K562 (cell line): ENCODE results near the gene SAMD4A. TPM values are rescaled to one million over a fixed set of nuclear protein-coding genes. Genes with fewer than 3 reads are reported as not detected.

Experiments used
- ATAC-seq: fragments of 200-7000 bp; cut with Tn5 transposase; 3 replicates; pipeline ENCODE4 v1.9.1; 2020; ENCODE audit warnings: moderate library complexity
- BruUV-seq: library from RNA; stranded (reverse); fragments of 400-500 nt; replicated peaks from 2 replicates; lab custom pipeline; 2021; lab: Mats Ljungman, UMichigan
- CTCF ChIA-PET: fragments of 300-600 bp; formaldehyde crosslinking; extraction: SDS; loops from one replicate; lab custom pipeline; 2021; ENCODE audit warnings: low intra/inter-chr PET ratio; lab: Yijun Ruan, JAX
- POLR2A ChIA-PET: fragments of 300-600, 350-650 bp; sonication (Branson Sonifier 250); formaldehyde crosslinking; extraction: SDS; loops from one replicate; lab custom pipeline; 2021; ENCODE audit warnings: antibody characterized with exemption, inconsistent platforms; lab: Yijun Ruan, JAX
- DNase-seq, 4 experiments: peaks; one replicate each; pipeline versions ENCODE4 v3.0.0 to v3.0.0-alpha.2; 2011 to 2018; ENCODE audit warnings: low spot score in 3 of 4, mixed read lengths in 3 of 4; ENCODE audit errors: extremely low read depth in 1 of 4
- FAIRE-seq: peaks from 2 replicates; lab custom pipeline; 2011; peaks lifted over from hg19 to GRCh38; lab: Jason Lieb, UNC
- H2AFZ ChIP-seq: 2 replicates; pipeline ENCODE4 v1.6.0; 2011; ENCODE audit warnings: low read depth, low read length, control low read depth, inconsistent platforms
- H3K27ac ChIP-seq: fragments of 200-600 bp; 3 replicates; pipeline ENCODE4 v1.8.0; 2011; ENCODE audit warnings: low read depth, mild to moderate bottlenecking, control low read depth, inconsistent platforms, low read length, moderate library complexity, mixed read lengths; ENCODE audit errors: extremely low read depth
- H3K27me3 ChIP-seq, 2 experiments: fragments of 300-600 bp in 1 of 2; 2 replicates in 1 of 2; 3 replicates in 1 of 2; pipeline versions ENCODE4 v1.6.0 to v1.8.0; 2011; ENCODE audit warnings: inconsistent platforms in 2 of 2, low read length in 2 of 2, mild to moderate bottlenecking in 1 of 2, mixed read lengths in 1 of 2, moderate library complexity in 1 of 2; ENCODE audit not compliant: control insufficient read depth in 2 of 2, insufficient read depth in 2 of 2
- H3K36me3 ChIP-seq: fragments of 300-600 bp; 3 replicates; pipeline ENCODE4 v1.8.0; 2011; ENCODE audit warnings: mild to moderate bottlenecking, low read length, inconsistent platforms; ENCODE audit not compliant: control insufficient read depth, insufficient read depth
- H3K4me1 ChIP-seq, 2 experiments: fragments of 200-600 bp in 1 of 2; replicated peaks in 1 of 2; 2 replicates in 1 of 2; 3 replicates in 1 of 2; pipeline versions ENCODE4 v1.5.1 to v1.8.0; 2011; ENCODE audit warnings: inconsistent platforms in 2 of 2, low read length in 2 of 2, mild to moderate bottlenecking in 1 of 2, mixed read lengths in 1 of 2, moderate library complexity in 1 of 2; ENCODE audit not compliant: control insufficient read depth in 2 of 2, insufficient read depth in 2 of 2
- H3K4me2 ChIP-seq: 2 replicates; pipeline ENCODE4 v1.6.1; 2011; ENCODE audit warnings: low read length, control low read depth, inconsistent platforms, mixed read lengths; ENCODE audit not compliant: insufficient read depth
- H3K4me3 ChIP-seq: fragments of 200-600 bp; sonication (generic), shearing (Covaris generic); 2 replicates; pipeline ENCODE4 v1.5.1; 2016; ENCODE audit warnings: control low read depth, inconsistent platforms
- H3K79me2 ChIP-seq: fragments of 200-600 bp; 3 replicates; pipeline ENCODE4 v1.8.0; 2011; ENCODE audit warnings: low read length, inconsistent platforms; ENCODE audit not compliant: control insufficient read depth, insufficient read depth
- H3K9ac ChIP-seq, 2 experiments: 2 replicates each; pipeline versions ENCODE4 v1.6.0 to v1.6.1; 2011; ENCODE audit warnings: low read depth in 2 of 2, low read length in 2 of 2, control low read depth in 1 of 2, inconsistent platforms in 1 of 2, mild to moderate bottlenecking in 1 of 2, mixed read lengths in 1 of 2; ENCODE audit not compliant: insufficient read depth in 1 of 2
- H3K9me1 ChIP-seq: one replicate; pipeline ENCODE4 v1.6.0; 2011; ENCODE audit warnings: inconsistent platforms, mild to moderate bottlenecking, low read length, moderate library complexity; ENCODE audit not compliant: control insufficient read depth, insufficient read depth
- H3K9me3 ChIP-seq: replicated peaks from 2 replicates; pipeline ENCODE4 v1.5.1; 2011; ENCODE audit warnings: low read depth, low read length, inconsistent platforms; ENCODE audit not compliant: control insufficient read depth, insufficient read depth
- H4K20me1 ChIP-seq: replicated peaks from 2 replicates; pipeline ENCODE4 v1.6.1; 2011; ENCODE audit warnings: low read length, inconsistent platforms, mixed read lengths; ENCODE audit not compliant: control insufficient read depth, insufficient read depth
- ELK3 ChIP-seq: fragments of 450-650 bp; formaldehyde crosslinking; IDR thresholded peaks from 2 replicates; pipeline ENCODE4 v1.4.0; 2020; ENCODE audit warnings: mild to moderate bottlenecking
- ETV1 ChIP-seq: fragments of 450-650 bp; conservative IDR thresholded peaks from 2 replicates; pipeline ENCODE4 v1.6.1; 2016; ENCODE audit warnings: missing genetic modification characterization, control low read depth, low read depth, missing compliant biosample characterization
- EWSR1 ChIP-seq: fragments of 450-650 bp; IDR thresholded peaks from 2 replicates; pipeline ENCODE4 v1.6.1; 2018; ENCODE audit warnings: borderline replicate concordance, mild to moderate bottlenecking, low read depth, moderate library complexity; ENCODE audit not compliant: partially characterized antibody
- HDAC3 ChIP-seq: fragments of 450-650 bp; IDR thresholded peaks from 2 replicates; pipeline ENCODE4 v1.6.1; 2018; ENCODE audit warnings: borderline replicate concordance, mild to moderate bottlenecking, moderate library complexity; ENCODE audit not compliant: partially characterized antibody
- NR2F6 ChIP-seq: fragments of 450-650 bp; formaldehyde crosslinking; IDR thresholded peaks from 2 replicates; pipeline ENCODE4 v1.4.0; 2020; ENCODE audit warnings: mild to moderate bottlenecking
- SOX6 ChIP-seq: fragments of 450-650 bp; IDR thresholded peaks from 2 replicates; pipeline ENCODE4 v1.6.1; 2014; ENCODE audit warnings: mild to moderate bottlenecking
- STAT5B ChIP-seq: fragments of 250-450 bp; sonication (Bioruptor Pico); IDR thresholded peaks from 2 replicates; pipeline ENCODE4 v1.8.0; 2021; ENCODE audit warnings: mild to moderate bottlenecking, inconsistent platforms
- ZNF324 ChIP-seq: fragments of 250-450 bp; sonication (Bioruptor Pico); IDR thresholded peaks from 2 replicates; pipeline ENCODE4 v1.4.0; 2020; ENCODE audit warnings: mild to moderate bottlenecking
- in situ Hi-C: fragments of 300-500 bp; cut with MboI; formaldehyde crosslinking; loops from 4 replicates; pipeline ENCODE4 v1.15.0; 2018; ENCODE audit warnings: inconsistent platforms, mixed read lengths
- intact Hi-C: fragments of 100-400 bp; cut with micrococcal nuclease; formaldehyde crosslinking; loops from 2 replicates; pipeline ENCODE4 v1.14.2; 2022
- polyA plus RNA-seq, 8 experiments: library from polyadenylated mRNA; depleted of rRNA in 4 of 8; stranded (reverse) in 5 of 8; unstranded in 3 of 8; fragments of >200 nt; fragmentation: Nextera tagmentation in 2 of 8; fragmentation: Illumina TruSeq in 1 of 8; extraction: Ambion mirVana in 2 of 8; extraction: Trizol in 1 of 8; gene quantifications; 2 replicates each; pipeline versions ENCODE4 v1.2.1 to v1.2.3, GENCODE V29; 2011 to 2014; ENCODE audit warnings: inconsistent platforms in 1 of 8, missing spikeins in 1 of 8
- total RNA-seq, 7 experiments: library from RNA; depleted of rRNA in 6 of 7; stranded (reverse); fragments of >200 nt in 6 of 7; fragmentation: Illumina TruSeq in 2 of 7; extraction: Trizol in 2 of 7; gene quantifications; 2 replicates each; pipeline versions ENCODE4 v1.2.1 to v1.2.3, GENCODE V29; 2011 to 2021; ENCODE audit warnings: low replicate concordance in 1 of 7

The SAMD4A gene
- total and polyA plus RNA-seq, 9 of the 15 experiments (the other 6 are each of a cell fraction or from before 2014, with no cell fraction given): 0.66 to 6.8 (median 3.3) TPM

- no TSS peak for BruUV-seq
- DNase-seq: no peak
- H2AFZ ChIP-seq: no peak overlapping the region
Observed at GRCh38 chr14:54621686-54622085, 54.8 kb downstream of the SAMD4A start.

More at GRCh38 chr14:54621686-54622085, 54.8 kb downstream of the SAMD4A start:
- intact Hi-C loops (no loop called here), in situ Hi-C loops (no loop called here)
- Histone ChIP-seq H3K27ac (no peak overlapping the region), H3K9me1 (no peaks in the 10 kb centered on the region), H3K9me3 (no peaks in the 10 kb centered on the region), H3K4me2 (no peak overlapping the region), H3K4me1 (peaks cover 3 to 9% of the 10 kb centered on the region in 2 experiments; a peak in 4 of 5 replicates), H3K9ac (no peak overlapping the region), H3K36me3 (no peaks in the 10 kb centered on the region), H4K20me1 (no peaks in the 10 kb centered on the region), H3K27me3 (no peaks in the 10 kb centered on the region), H3K4me3 (no peak overlapping the region), H3K79me2 (no peaks in the 10 kb centered on the region; the same call in 2 of the 3 replicates)
- ATAC-seq (no peak), FAIRE-seq (no peak)
- TF ChIP-seq ZNF324 (CRISPR knock-in tag) (no peak), SOX6 (no peak), HDAC3 (no peak), ETV1 (tag) (no peak), EWSR1 (no peak), NR2F6 (CRISPR knock-in tag) (no peak), STAT5B (CRISPR knock-in tag) (no peak), ELK3 (CRISPR knock-in tag) (no peak)
- CTCF ChIA-PET: no interaction called here
- POLR2A ChIA-PET: interaction anchor here (1.2 kb wide), 1 partner anchor 10 kb away, joined by 6 read pairs; no protein-coding TSS in a partner anchor
